HUDEP-2 (cell line): Measurements from ENCODE around the gene AOC2.
"Not testable (repeated sequence)": the region's sequence is repeated elsewhere in the genome, so short reads cannot be mapped to it uniquely, and the experiment has no call there.

ENCODE experiments used
- DNase-seq, 76 experiments: peaks; one replicate each; lab custom pipeline; 2025; ENCODE audit not compliant: unreplicated experiment in 76 of 76; lab: John Stamatoyannopoulos, UW

Gene AOC2

GRCh38 chr17:42832213-42832933 is 12.0 kb upstream of the AOC2 start:
- peak in 1 of 76 experiments; percentile 34 for DNase-seq

GRCh38 chr17:42832934-42833766 is 11.2 kb upstream of the AOC2 start, which contains the start of gene PSME3:
TSS of gene PSME3 (plus strand) at chr17:42833397. CDS start at chr17:42833632, 235 bp downstream.
- DNase-seq = peak in 74 of 76 experiments; percentile 36 to 97 (median 80)

GRCh38 chr17:42833767-42834422 is 10.5 kb upstream of the AOC2 start:
- DNase-seq = peak in 1 of 76 experiments; percentile 34

- no peak for DNase-seq
Observed at GRCh38 chr17:42835732-42836131, 8.6 kb upstream of the AOC2 start.

- DNase-seq = no peak
Observed at GRCh38 chr17:42841975-42842685, 2.2 kb upstream of the AOC2 start.

- DNase-seq = peak in 15 of 76 experiments; percentile 4 to 42 (median 16)
Observed at GRCh38 chr17:42843358-42843934, 934 bp upstream of the AOC2 start.

- DNase-seq = no peak
Observed at GRCh38 chr17:42844761-42845555, 578 bp downstream of the AOC2 start.

- DNase-seq = no peak
Observed at GRCh38 chr17:42845556-42845917, 1.2 kb downstream of the AOC2 start.

- DNase-seq = no peak
Observed at GRCh38 chr17:42845918-42846593, 1.7 kb downstream of the AOC2 start.

GRCh38 chr17:42846594-42847280 is 2.4 kb downstream of the AOC2 start:
- DNase-seq = no peak

- DNase-seq = no peak
Observed at GRCh38 chr17:42848093-42848492, 3.7 kb downstream of the AOC2 start.

- no peak for DNase-seq
Observed at GRCh38 chr17:42849031-42849430, 4.7 kb downstream of the AOC2 start.

GRCh38 chr17:42849451-42850181 is 5.2 kb downstream of the AOC2 start:
- DNase-seq = no peak

GRCh38 chr17:42850954-42851353 is 6.6 kb downstream of the AOC2 start, which contains the start of gene AOC3:
TSS of gene AOC3 (plus strand) at chr17:42851199. CDS start at chr17:42851344, 145 bp downstream.
- no peak for DNase-seq

- DNase-seq = not testable (repeated sequence)
Observed at GRCh38 chr17:42851371-42852240, 7.2 kb downstream of the AOC2 start.

GRCh38 chr17:42852351-42852750 is 8.0 kb downstream of the AOC2 start:
- no peak for DNase-seq

- DNase-seq = no peak
Observed at GRCh38 chr17:42853004-42853403, 8.6 kb downstream of the AOC2 start.
